ENCODE results near the gene CEACAM1.

DNA sequence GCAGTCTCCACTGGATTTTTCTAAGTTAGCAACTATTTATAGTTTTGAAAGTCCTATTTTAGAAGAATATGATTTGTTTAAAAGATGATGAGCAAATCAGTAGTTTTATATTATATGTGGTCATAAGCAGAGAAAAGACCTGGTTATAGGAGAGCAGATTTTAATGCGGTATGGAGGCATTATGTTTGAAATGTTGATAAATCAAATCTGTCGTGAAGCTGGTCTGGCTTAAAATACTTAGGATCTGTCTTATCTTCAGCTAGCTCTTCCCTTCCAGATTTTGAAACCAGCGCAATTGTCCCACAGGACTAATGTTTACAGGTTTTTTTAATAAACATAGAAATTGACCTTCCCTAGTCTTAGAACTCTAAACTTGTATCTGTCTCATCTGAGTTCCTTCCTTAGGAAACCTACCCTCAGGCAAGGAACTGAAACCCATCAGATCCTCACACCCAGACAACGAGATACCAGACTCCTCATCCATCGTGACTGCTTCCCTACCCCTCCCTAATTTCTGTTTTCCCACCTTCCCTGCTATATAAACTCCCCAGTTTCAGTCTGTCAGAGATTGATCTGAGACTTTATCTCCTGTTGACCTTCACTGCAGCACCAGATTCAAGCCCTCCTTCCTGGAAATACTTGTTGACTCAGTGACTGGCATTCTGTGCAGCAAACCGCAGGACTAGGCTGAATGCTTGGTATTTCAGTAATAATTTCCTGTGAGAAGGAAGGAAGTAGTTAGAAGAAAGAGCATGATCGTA lies 47.8 kb downstream of the CEACAM1 start:
- TF ChIP-seq, protein P1, sequence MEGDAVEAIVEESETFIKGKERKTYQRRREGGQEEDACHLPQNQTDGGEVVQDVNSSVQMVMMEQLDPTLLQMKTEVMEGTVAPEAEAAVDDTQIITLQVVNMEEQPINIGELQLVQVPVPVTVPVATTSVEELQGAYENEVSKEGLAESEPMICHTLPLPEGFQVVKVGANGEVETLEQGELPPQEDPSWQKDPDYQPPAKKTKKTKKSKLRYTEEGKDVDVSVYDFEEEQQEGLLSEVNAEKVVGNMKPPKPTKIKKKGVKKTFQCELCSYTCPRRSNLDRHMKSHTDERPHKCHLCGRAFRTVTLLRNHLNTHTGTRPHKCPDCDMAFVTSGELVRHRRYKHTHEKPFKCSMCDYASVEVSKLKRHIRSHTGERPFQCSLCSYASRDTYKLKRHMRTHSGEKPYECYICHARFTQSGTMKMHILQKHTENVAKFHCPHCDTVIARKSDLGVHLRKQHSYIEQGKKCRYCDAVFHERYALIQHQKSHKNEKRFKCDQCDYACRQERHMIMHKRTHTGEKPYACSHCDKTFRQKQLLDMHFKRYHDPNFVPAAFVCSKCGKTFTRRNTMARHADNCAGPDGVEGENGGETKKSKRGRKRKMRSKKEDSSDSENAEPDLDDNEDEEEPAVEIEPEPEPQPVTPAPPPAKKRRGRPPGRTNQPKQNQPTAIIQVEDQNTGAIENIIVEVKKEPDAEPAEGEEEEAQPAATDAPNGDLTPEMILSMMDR (IDR thresholded peaks at IDR 0.05; ENCODE audit: low read length), result no peak
- no peak for TF ChIP-seq EZH2 (optimal IDR thresholded peaks at IDR 0.05; ENCODE audit: low read depth, low read length)
- TF ChIP-seq EZH2phosphoT487 (IDR thresholded peaks at IDR 0.05; ENCODE audit: low read length), result no peak
